ENCODE results near the gene FUZ. TPM values are rescaled to one million over a fixed set of nuclear protein-coding genes. Genes with fewer than 3 reads are reported as not detected.
A peak's percentile ranks its signal among the peaks of the same experiment; 100 is the strongest.

Gene FUZ, protein sequence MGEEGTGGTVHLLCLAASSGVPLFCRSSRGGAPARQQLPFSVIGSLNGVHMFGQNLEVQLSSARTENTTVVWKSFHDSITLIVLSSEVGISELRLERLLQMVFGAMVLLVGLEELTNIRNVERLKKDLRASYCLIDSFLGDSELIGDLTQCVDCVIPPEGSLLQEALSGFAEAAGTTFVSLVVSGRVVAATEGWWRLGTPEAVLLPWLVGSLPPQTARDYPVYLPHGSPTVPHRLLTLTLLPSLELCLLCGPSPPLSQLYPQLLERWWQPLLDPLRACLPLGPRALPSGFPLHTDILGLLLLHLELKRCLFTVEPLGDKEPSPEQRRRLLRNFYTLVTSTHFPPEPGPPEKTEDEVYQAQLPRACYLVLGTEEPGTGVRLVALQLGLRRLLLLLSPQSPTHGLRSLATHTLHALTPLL
- 10 to 100 TPM; 22.0 to 72.5 (median 45.3) TPM for total RNA-seq
- polyA plus RNA-seq: 10 to 100 TPM in 2 of 3 donors, 1 to 10 TPM in 1; 7.6 to 62.0 (median 47.7) TPM
- long read RNA-seq, donor 1, partial matches to known transcripts: 0 of 4 reads
- long read RNA-seq, donor 1, other reads (novel, unspliced or antisense): 0 of 4 reads
- long read RNA-seq, donor 2, partial matches to known transcripts: 0 of 4 reads
- long read RNA-seq, donor 2, other reads (novel, unspliced or antisense): 0 of 4 reads
- long read RNA-seq, donor 3, partial matches to known transcripts: 0 of 4 reads
- long read RNA-seq, donor 3, other reads (novel, unspliced or antisense): 0 of 4 reads
- long read RNA-seq, donor 4, partial matches to known transcripts: 1 of 4 reads
- long read RNA-seq, donor 4, other reads (novel, unspliced or antisense): 1 of 4 reads
- long read RNA-seq, donor 5, transcript FUZ-201 (11 exons, 1,675 nt): major isoform, 70 of 131 reads
- long read RNA-seq, donor 5, transcript FUZ-202 (11 exons, 1,632 nt): minor isoform, 7 of 131 reads
- long read RNA-seq, donor 5, partial matches to known transcripts: 11 of 131 reads
- long read RNA-seq, donor 5, other reads (novel, unspliced or antisense): 39 of 131 reads
- long read RNA-seq, donor 6, partial matches to known transcripts: 6 of 13 reads
- long read RNA-seq, donor 6, other reads (novel, unspliced or antisense): 2 of 13 reads
- long read RNA-seq, donor 7, partial matches to known transcripts: 0 of 3 reads
- long read RNA-seq, donor 7, other reads (novel, unspliced or antisense): 0 of 3 reads
- long read RNA-seq, donor 8, transcript FUZ-201 (11 exons, 1,675 nt): major isoform, 6 of 119 reads
- long read RNA-seq, donor 8, partial matches to known transcripts: 96 of 119 reads
- long read RNA-seq, donor 8, other reads (novel, unspliced or antisense): 12 of 119 reads
- long read RNA-seq, donor 9, transcript FUZ-201 (11 exons, 1,675 nt): major isoform, 5 of 5 reads
- long read RNA-seq, donor 9, partial matches to known transcripts: 0 of 5 reads
- long read RNA-seq, donor 9, other reads (novel, unspliced or antisense): 0 of 5 reads
- long read RNA-seq, donor 10, partial matches to known transcripts: 33 of 36 reads
- long read RNA-seq, donor 10, other reads (novel, unspliced or antisense): 0 of 36 reads

DNA sequence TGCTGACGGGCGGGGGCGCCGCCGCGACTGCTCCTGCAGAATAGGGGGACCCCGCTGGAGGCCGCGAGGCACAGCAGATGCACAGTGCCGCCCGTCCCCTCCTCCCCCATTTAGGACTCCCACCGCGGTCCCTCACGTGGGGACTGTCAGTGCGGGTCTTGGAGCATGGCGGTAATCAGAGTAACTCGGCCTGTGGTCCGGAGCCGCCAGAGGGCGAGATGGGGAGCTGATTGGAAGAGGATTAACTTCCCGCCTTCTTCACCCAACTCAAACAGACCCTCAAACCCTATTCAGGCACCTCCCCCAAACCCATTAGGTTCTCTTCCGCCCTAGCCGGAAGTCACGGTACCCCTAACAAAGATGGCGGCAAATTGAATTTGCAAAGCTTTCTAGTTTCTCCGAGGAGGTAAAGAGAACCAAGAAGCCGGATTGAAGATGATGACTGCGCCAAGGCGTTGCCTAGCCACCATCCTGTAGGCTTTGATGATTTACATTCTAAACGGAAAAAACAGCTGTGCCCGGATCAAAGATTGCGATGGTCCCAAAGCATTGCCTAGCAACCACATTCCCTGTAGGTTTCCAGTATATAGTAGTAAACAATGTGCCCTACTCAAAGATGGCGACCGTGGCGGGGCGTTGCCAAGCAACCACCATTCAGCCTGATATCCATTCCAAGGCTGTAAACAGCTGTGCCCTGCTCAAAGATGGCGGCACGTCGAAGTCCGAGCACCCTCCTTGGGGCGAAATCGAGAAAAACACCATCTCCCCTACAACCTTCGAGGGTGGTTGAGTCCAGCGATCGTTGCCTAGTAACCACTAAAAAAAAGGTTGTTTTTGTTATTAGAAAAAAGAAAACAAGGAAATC, at the start of gene FUZ:
TSS of gene FUZ (minus strand) at position 296 of the 865 bp plus-strand sequence. CDS start at position 110, 186 bp downstream.
- no peak for TF ChIP-seq POLR2A (IDR thresholded peaks at IDR 0.05)
- TF ChIP-seq, protein P1, sequence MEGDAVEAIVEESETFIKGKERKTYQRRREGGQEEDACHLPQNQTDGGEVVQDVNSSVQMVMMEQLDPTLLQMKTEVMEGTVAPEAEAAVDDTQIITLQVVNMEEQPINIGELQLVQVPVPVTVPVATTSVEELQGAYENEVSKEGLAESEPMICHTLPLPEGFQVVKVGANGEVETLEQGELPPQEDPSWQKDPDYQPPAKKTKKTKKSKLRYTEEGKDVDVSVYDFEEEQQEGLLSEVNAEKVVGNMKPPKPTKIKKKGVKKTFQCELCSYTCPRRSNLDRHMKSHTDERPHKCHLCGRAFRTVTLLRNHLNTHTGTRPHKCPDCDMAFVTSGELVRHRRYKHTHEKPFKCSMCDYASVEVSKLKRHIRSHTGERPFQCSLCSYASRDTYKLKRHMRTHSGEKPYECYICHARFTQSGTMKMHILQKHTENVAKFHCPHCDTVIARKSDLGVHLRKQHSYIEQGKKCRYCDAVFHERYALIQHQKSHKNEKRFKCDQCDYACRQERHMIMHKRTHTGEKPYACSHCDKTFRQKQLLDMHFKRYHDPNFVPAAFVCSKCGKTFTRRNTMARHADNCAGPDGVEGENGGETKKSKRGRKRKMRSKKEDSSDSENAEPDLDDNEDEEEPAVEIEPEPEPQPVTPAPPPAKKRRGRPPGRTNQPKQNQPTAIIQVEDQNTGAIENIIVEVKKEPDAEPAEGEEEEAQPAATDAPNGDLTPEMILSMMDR (IDR thresholded peaks at IDR 0.05): peak in 4 of 6 experiments; percentile 10 to 34 (median 22)
- Histone ChIP-seq H3K4me3 (peak within 1 kb of the TSS; percentile 63 to 100 (median 85)), H3K27me3 (no peaks in the 10 kb centered on the region), H3K9me3 (replicated peaks in 1 of 3) (no peaks in the 10 kb centered on the region), H3K27ac (peak within 1 kb of the TSS; percentile 61 to 92 (median 85)), H3K36me3 (replicated peaks in 1 of 2) (no peaks in the 10 kb centered on the region), H3K4me1 (replicated peaks in 1 of 2) (peaks cover 14 to 31% of the 10 kb centered on the region in 2 donors)
- intact Hi-C loops (cut with DNase I): no loop called here
- peak; percentile 96 to 100 (median 99) for DNase-seq
- 0 to 2% (median 1%) methylated on average over 26 to 45 of the region's 45 CpGs for WGBS, 4 donors

DNA sequence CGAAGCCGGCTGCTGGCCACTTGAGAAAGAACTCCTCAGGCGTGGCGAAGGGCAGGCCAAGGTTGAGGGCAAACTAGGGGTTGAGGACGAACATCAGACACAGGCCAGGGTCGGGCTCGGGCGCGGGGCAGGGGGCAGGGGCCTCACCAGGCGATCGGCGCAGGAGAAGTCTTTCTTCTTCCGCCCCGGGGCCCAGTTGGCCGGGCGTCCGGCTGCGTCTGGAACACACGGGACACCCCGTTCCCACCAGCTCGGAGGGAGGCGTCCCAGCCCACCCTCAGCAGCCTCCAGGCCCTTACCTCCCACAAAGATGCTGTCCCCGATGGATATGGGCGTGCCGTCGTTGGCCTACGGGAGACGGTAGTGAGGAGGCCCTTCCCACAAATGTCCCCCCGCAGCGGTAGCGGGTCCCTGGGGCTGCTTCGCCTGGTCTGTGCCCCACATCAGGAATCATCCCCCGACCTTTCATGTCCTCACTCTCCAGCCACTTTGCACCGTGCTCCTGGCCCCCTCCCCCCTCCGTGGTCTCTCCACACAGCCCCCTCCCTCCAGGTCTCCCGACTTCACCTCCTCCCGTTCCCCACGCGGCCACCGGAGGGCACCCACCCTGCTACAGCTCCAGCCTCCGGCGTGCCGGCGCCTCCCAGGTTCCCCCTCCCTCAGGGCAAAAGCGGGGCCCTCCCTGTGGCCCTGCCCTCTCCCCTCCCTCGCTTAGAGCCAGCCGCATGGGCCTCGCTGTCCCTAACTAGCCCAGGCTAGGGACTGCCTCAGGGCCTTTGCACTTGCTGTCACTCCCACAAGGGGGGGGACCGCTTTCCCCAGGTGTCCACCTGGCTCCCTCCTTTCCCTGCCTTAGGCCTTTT, 49.5 kb upstream of the FUZ start:
- DNase-seq: peak in 6 of 7 donors; percentile 35 to 63 (median 52)
- no peak overlapping the region for H3K4me3 ChIP-seq

More for the DNA sequence above, 49.5 kb upstream of the FUZ start:
- TF ChIP-seq, protein P1 (IDR thresholded peaks at IDR 0.05): peak in 2 of 6 experiments; percentile 17 to 19
- TF ChIP-seq POLR2A (IDR thresholded peaks at IDR 0.05): no peak
- H3K4me1 ChIP-seq (replicated peaks in 1 of 2): peaks cover 41 to 79% of the 10 kb centered on the region in 2 donors
- no peaks in the 10 kb centered on the region for H3K9me3 ChIP-seq (replicated peaks in 1 of 3)
- intact Hi-C loops (cut with DNase I): no loop called here
- H3K36me3 ChIP-seq (replicated peaks in 1 of 2): peaks cover 0 to 59% of the 10 kb centered on the region in 2 donors
- 61 to 71% (median 68%) methylated on average over 20 to 49 of the region's 49 CpGs for WGBS, 4 donors
- peak overlapping the region in 2 of 5 donors; percentile 81 to 94 for H3K27ac ChIP-seq
- no peaks in the 10 kb centered on the region for H3K27me3 ChIP-seq
